ENCODE results near the gene PRCP.
"Not testable (repeated sequence)": the region's sequence is repeated elsewhere in the genome, so short reads cannot be mapped to it uniquely, and the experiment has no call there.

PRCP gene

DNA sequence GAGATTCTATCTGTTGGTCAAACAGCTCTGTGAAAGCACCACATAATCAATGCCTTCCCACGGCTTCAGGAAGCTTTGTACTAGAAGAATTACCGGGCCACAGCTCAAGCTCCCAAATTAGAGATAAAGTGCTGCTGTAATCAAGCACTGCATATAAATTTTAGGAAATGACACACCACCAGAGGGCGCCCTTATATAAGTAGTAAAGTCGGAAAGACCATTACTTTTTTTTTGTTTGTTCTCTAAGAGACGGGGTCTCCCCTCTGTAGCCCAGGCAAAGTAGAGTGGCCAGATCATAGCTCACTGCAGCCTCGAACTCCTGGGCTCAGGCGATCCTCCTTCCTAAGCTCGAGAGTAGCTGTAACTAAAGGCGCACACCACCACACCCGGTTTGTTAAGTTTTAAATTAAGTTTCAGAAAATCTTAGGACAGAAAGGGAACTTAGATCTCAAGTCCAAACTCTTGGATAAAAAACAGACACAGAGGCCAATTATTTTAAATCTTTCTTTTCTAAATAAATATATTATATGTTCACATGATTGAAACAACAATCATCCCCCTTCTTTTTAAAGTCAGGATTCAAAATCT, 32.6 kb downstream of the PRCP start:
- peak; percentile 56 to 78 for DNase-seq

- no peak for DNase-seq
Observed at GRCh38 chr11:82865841-82866240, 34.4 kb downstream of the PRCP start.

GRCh38 chr11:82864268-82864667, 36.0 kb downstream of the PRCP start:
- peak; percentile 22 to 63 for DNase-seq

GRCh38 chr11:82863209-82863608, 37.0 kb downstream of the PRCP start:
- no peak for DNase-seq

- DNase-seq, result no peak
Observed at GRCh38 chr11:82862379-82862778, 37.9 kb downstream of the PRCP start.

DNA sequence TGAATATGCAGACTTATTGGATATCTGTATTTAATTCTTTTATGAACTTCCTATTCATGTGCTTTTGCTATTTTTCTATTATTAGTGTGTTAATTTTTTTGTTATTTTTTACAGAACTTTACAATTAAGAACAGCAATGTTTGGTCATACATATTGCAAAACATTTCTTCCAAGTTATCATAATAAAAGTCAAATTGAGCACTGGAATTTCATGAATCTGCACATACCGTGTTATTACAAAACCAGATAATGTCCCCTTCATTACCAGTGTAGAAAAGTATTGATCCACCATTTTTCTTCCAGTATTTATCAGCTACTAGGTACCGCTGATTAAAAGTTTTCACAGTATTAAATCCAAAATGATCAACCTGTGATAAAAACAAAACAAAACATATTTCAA, 40.5 kb downstream of the PRCP start:
- no peak for DNase-seq

DNA sequence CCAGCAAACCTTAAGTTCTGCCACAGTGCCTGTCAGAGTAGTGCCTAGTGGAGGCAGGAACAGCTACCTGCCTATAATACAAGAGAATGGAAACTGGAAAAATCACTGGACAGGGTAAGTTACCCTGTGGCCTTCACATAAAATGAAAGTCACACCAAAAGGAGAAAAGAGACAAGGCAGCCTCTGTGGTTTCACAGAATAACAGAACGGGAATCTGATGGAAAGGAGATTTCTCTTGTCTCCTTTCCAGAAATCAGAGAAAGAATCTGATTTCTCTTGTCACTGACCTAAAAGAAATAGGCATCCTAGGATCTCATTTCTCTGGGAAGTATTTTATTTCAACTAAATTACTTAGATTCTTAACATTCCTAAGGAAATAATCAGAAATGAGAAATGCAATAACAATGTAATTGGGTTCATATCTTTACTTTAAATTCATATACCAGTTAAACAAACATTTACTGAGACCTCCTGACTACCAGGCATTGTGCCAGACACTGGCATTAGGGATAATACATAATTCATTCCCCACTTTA, 41.6 kb downstream of the PRCP start:
- DNase-seq, result no peak

DNA sequence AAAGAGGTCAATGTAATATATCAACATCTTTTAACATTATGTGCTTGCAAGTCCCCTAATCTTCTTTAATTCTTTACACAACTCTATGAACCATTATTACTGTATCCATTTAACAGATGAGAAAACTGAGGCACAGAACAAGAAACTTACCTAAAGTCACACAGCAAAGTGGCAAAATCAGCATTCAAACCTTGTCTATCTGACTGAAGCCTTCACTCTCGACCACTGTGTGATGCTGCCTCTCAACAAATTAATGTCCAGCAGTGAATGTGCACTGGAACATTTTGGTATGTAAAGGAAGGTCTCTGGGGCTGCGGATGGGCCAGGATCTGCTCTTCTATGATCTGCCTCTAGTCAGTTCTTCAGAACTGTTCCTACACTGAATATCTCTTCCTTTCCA, 42.1 kb downstream of the PRCP start:
- no peak for DNase-seq

DNA sequence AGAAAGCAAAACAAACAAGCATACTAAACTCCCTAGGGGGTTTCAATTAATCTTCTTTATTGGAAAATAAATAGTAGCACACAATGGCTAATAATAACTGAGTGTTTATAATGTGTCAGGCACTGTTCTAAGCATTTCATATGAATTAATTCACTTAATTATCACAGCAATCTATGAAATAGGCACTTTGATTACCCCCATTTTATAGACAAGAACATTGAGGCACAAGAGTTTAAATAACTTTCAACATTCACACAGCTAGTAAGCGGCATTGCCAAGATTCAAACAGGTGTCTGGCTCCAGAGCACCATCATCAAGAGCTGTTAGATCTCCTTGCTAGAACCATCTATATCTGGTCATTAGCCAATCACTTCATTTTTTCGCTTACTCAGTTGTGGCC, 43.1 kb downstream of the PRCP start:
- no peak for DNase-seq

DNA sequence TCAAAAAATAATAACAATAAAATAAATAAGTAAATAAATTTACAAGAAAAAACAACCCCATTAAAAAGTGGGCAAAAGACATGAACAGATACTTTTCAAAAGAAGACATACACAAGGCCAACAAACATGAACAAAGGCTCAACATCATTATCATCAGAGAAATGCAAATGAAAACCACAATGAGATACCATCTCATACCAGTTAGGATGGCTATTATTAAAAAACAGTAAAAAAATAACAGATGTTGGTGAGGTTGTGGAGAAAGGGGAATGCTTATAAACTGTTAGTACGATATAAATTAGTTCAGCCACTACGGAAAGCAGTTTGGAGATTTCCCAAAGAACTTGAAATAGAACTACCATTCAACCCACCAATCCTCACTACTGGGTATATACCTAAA, 44.6 kb downstream of the PRCP start:
- no peak for DNase-seq

GRCh38 chr11:82854916-82855315, 45.3 kb downstream of the PRCP start:
- DNase-seq, result not testable (repeated sequence)

DNA sequence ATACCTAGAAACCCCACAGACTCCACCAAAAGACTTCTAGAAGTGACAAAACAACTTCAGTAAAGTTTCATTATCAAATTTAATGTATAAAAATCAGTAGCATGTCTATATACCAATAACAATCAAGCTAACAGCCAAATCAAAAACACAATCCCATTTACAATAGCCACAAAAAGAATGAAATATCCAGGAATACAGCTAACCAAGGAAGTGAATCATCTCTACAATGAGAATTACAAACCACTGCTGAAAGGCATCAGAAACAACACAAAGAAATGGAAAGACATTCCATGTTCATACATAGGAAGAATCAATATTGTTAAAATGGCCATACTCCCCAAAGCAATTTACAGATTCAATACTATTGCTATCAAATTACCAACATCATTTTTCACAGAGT, 46.0 kb downstream of the PRCP start:
- no peak for DNase-seq

- no peak for DNase-seq
Observed at GRCh38 chr11:82848829-82849228, 51.4 kb downstream of the PRCP start.

- no peak for DNase-seq
Observed at GRCh38 chr11:82845356-82846353, 54.6 kb downstream of the PRCP start.

- no peak for DNase-seq
Observed at GRCh38 chr11:82843057-82843795, 57.0 kb downstream of the PRCP start.

DNA sequence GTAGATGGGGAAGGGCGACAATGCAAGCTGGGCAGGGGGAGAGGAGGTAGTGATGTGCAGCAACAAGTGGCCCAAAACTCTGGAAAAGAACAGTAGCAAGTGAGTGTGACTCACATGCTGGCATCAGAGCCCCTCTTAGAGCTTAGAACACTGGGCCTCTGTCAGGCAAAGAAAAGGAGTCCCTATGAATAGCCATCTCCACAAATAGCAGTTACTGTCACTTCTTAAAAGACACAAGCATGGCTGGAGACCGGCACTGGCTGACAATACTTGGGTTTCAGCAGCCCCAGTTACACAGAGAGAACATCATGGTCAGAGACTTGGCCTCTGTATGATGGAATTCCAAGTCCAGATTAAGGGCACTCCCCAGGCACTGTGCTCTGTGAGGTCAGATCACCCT, 58.2 kb downstream of the PRCP start:
- DNase-seq, result no peak

DNA sequence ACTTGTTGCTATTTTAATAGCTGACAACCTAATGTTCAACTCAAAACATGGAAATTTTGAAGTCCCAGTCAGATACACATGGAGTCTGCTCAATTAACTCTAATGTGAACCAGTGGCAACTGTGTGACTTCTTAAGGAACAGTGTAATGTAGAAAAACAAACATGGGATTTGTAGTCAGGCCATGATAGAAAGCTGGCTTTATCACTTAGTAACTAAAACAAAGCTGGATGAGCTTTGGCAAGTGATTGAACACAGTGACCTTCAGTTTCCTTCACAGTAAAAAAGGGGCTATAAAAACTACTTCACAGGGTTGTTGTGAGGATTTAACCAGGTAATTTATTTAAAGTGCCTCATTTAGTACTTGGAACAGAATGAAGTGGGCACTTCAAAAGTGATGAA, 62.6 kb downstream of the PRCP start:
- DNase-seq, result peak; percentile 9 to 15

GRCh38 chr11:82832983-82833382, 67.2 kb downstream of the PRCP start:
- DNase-seq, result no peak

GRCh38 chr11:82831364-82831763, 68.9 kb downstream of the PRCP start:
- DNase-seq, result no peak

DNA sequence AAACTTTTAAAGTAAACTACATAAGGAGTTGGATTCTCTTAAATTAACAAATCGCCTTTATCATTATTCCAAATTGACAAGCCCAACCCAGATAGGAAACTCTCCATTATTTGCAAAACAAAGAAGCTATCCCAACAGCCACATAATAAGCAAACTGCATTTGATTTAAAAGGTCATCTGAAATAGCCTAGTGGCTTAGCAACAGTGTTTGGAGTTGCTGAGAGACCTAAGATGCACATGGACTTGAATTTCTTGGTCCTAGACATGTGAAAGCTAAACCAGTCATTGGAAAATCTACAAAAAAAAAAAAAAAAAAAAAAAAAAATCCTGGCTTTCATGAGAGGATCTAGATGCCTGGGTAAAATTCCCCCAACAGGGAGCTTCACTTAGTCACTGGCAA, 69.5 kb downstream of the PRCP start:
- DNase-seq, result no peak

- no peak for DNase-seq
Observed at GRCh38 chr11:82829101-82829500, 71.1 kb downstream of the PRCP start.

DNA sequence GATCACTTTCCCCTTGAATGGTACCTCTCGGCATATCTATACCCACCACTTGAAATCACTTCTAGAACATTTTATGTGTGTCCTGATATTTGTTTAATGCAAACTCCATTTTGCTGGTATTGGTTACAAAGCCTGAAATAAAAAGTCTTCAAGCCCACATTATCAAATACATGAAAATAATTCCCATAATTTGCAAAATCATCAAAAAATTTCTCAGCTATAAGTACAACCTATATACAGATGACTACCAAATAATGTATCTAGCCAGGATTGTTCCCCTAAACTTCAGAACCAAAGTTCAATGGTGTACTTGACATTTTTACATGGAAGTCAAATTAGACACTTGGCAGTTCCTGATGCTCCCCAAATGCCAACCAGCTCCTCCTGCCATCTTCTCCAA, 71.8 kb downstream of the PRCP start:
- DNase-seq, result no peak

DNA sequence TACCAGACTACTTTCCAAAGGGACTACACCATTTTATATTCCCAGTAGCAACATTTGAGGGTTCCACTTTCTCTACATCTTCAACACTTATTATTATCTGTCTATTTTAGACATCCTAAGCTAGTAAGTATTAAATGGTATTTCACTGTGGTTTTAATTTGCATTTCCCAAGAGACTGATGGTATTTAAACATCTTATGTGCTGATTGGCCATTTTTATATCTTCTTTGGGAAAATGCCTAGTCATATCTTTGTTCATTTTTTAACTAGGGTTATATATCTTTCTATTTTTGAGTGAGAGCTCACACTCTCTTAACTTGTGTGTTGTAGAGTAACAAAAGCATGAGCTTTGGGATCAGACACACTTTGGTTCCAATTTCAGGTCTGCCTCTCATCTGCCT, 73.7 kb downstream of the PRCP start:
- no peak for DNase-seq
